ENCODE data around the gene CELF2. TPM values are rescaled to one million over a fixed set of nuclear protein-coding genes. Genes with fewer than 3 reads are reported as not detected.

Gene CELF2
- total RNA-seq, 2 donors from 2014 or later, result 63.2 to 69.4 TPM

GRCh38 chr10:11111490-11111889 is 93.8 kb downstream of the CELF2 start:
- H3K4me3 ChIP-seq, result no peak overlapping the region
- no peak for TF ChIP-seq CTCF (IDR thresholded peaks at IDR 0.05)
- no peaks in the 10 kb centered on the region for H3K9me3 ChIP-seq
- H3K27me3 ChIP-seq, result no peaks in the 10 kb centered on the region
- peaks cover 0 to 66% of the 10 kb centered on the region in 2 donors for H3K4me1 ChIP-seq
- H3K27ac ChIP-seq, result peak overlapping the region; percentile 45 to 65
- no peaks in the 10 kb centered on the region for H3K36me3 ChIP-seq
- no peak for DNase-seq (ENCODE audit: low spot score)

GRCh38 chr10:11112718-11113117 is 95.0 kb downstream of the CELF2 start:
- Histone ChIP-seq H3K4me3 (no peak overlapping the region), H3K27me3 (no peaks in the 10 kb centered on the region), H3K9me3 (no peaks in the 10 kb centered on the region), H3K27ac (no peak overlapping the region), H3K36me3 (no peaks in the 10 kb centered on the region), H3K4me1 (peaks cover 0 to 65% of the 10 kb centered on the region in 2 donors)
- no peak for TF ChIP-seq CTCF (IDR thresholded peaks at IDR 0.05)
- DNase-seq (ENCODE audit: low spot score), result no peak

GRCh38 chr10:11113156-11113555 is 95.5 kb downstream of the CELF2 start:
- TF ChIP-seq CTCF (IDR thresholded peaks at IDR 0.05), result peak in 1 of 2 donors; percentile 44
- Histone ChIP-seq H3K9me3 (no peaks in the 10 kb centered on the region), H3K4me3 (no peak overlapping the region), H3K27ac (peak overlapping the region; percentile 54 to 77), H3K27me3 (no peaks in the 10 kb centered on the region), H3K36me3 (no peaks in the 10 kb centered on the region), H3K4me1 (peaks cover 0 to 67% of the 10 kb centered on the region in 2 donors)
- no peak for DNase-seq (ENCODE audit: low spot score)

- Histone ChIP-seq H3K9me3 (no peaks in the 10 kb centered on the region), H3K4me1 (peaks cover 0 to 67% of the 10 kb centered on the region in 2 donors), H3K27me3 (no peaks in the 10 kb centered on the region), H3K27ac (peak overlapping the region; percentile 54 to 77), H3K36me3 (no peaks in the 10 kb centered on the region), H3K4me3 (no peak overlapping the region)
- no peak for TF ChIP-seq CTCF (IDR thresholded peaks at IDR 0.05)
- DNase-seq (ENCODE audit: low spot score), result no peak
Observed at GRCh38 chr10:11114269-11114668, 96.6 kb downstream of the CELF2 start.

- Histone ChIP-seq H3K4me3 (no peak overlapping the region), H3K27me3 (no peaks in the 10 kb centered on the region), H3K9me3 (no peaks in the 10 kb centered on the region), H3K36me3 (no peaks in the 10 kb centered on the region), H3K27ac (peak overlapping the region; percentile 54 to 77), H3K4me1 (peaks cover 0 to 58% of the 10 kb centered on the region in 2 donors)
- no peak for DNase-seq (ENCODE audit: low spot score)
- TF ChIP-seq CTCF (IDR thresholded peaks at IDR 0.05), result no peak
Observed at GRCh38 chr10:11115337-11115736, 97.7 kb downstream of the CELF2 start.

- DNase-seq (ENCODE audit: low spot score), result no peak
- no peaks in the 10 kb centered on the region for H3K27me3 ChIP-seq
- peaks cover 0 to 54% of the 10 kb centered on the region in 2 donors for H3K4me1 ChIP-seq
- H3K36me3 ChIP-seq, result no peaks in the 10 kb centered on the region
- H3K9me3 ChIP-seq, result no peaks in the 10 kb centered on the region
- H3K27ac ChIP-seq, result peak overlapping the region; percentile 54 to 77
- TF ChIP-seq CTCF (IDR thresholded peaks at IDR 0.05), result no peak
- H3K4me3 ChIP-seq, result no peak overlapping the region
Observed at GRCh38 chr10:11116361-11116760, 98.7 kb downstream of the CELF2 start.
